A549 (cell line): ENCODE results near the gene GBF1. TPM values are rescaled to one million over a fixed set of nuclear protein-coding genes. Genes with fewer than 3 reads are reported as not detected.

Experiments used
- ATAC-seq, 2 experiments: fragments of 200-7000 bp in 1 of 2; fragments of >200 bp in 1 of 2; cut with Nextera tagmentation in 1 of 2; cut with Tn5 transposase in 1 of 2; 3 replicates each; pipeline versions ENCODE4 v1.8.0 to v1.9.1; 2018 to 2020; ENCODE audit warnings: mild to moderate bottlenecking in 1 of 2, moderate library complexity in 1 of 2
- CTCF ChIA-PET: fragments of 300-600 bp; sonication (Branson Sonifier 250); formaldehyde crosslinking; extraction: SDS; loops from one replicate; lab custom pipeline; 2021; ENCODE audit warnings: antibody characterized with exemption, inconsistent platforms; lab: Yijun Ruan, JAX
- POLR2A ChIA-PET: fragments of 350-600 bp; formaldehyde crosslinking; extraction: SDS; loops from one replicate; lab custom pipeline; 2021; ENCODE audit warnings: antibody characterized with exemption, inconsistent platforms; lab: Yijun Ruan, JAX
- DNase-seq, 2 experiments: peaks; one replicate each; pipeline versions ENCODE4 v3.0.0 to v3.0.0-alpha.2; 2011 to 2016; ENCODE audit warnings: low read depth in 1 of 2, low spot score in 1 of 2
- FAIRE-seq: peaks from 2 replicates; lab custom pipeline; 2011; peaks lifted over from hg19 to GRCh38; lab: Jason Lieb, UNC
- H3K27ac ChIP-seq, 2 experiments: fragments of >200 bp; sonication (Bioruptor Twin); formaldehyde crosslinking; 3 replicates each; pipeline ENCODE4 v1.5.1; 2016 to 2017
- H3K4me1 ChIP-seq: fragments of >200 bp; sonication (Bioruptor Twin); formaldehyde crosslinking; 3 replicates; pipeline ENCODE4 v1.6.1; 2016
- H3K4me2 ChIP-seq: fragments of >200 bp; sonication (Bioruptor Twin); formaldehyde crosslinking; 3 replicates; pipeline ENCODE4 v1.6.1; 2016
- H3K4me3 ChIP-seq: fragments of >200 bp; sonication (Bioruptor Twin); formaldehyde crosslinking; 3 replicates; pipeline ENCODE4 v1.5.1; 2016
- H3K9me3 ChIP-seq: fragments of >200 bp; sonication (Bioruptor Twin); formaldehyde crosslinking; 3 replicates; pipeline ENCODE4 v1.6.1; 2016
- ATOH8 ChIP-seq: fragments of 250-450 bp; sonication (Bioruptor Pico); IDR thresholded peaks from 2 replicates; pipeline ENCODE4 v1.5.0; 2020; ENCODE audit warnings: low read depth, mild to moderate bottlenecking, moderate library complexity
- BCL3 ChIP-seq: fragments of >200 bp; sonication (Bioruptor Twin); formaldehyde crosslinking; IDR thresholded peaks from 3 replicates; pipeline ENCODE4 v1.6.1; 2016
- EHF ChIP-seq: fragments of 250-450 bp; sonication (Bioruptor Pico); IDR thresholded peaks from 2 replicates; pipeline ENCODE4 v1.5.0; 2020; ENCODE audit warnings: mild to moderate bottlenecking
- ELK1 ChIP-seq: fragments of 150-350 bp; IDR thresholded peaks from 2 replicates; pipeline ENCODE4 v1.6.1; 2014; ENCODE audit warnings: low read depth, mild to moderate bottlenecking, low read length
- FOSB ChIP-seq: fragments of 250-450 bp; sonication (Bioruptor Pico); IDR thresholded peaks from 2 replicates; pipeline ENCODE4 v1.5.0; 2020; ENCODE audit warnings: mild to moderate bottlenecking, moderate library complexity
- GATA3 ChIP-seq: IDR thresholded peaks from 2 replicates; pipeline ENCODE4 v1.6.1; 2012; ENCODE audit warnings: borderline replicate concordance
- HEYL ChIP-seq: fragments of 250-450 bp; sonication (Bioruptor Pico); IDR thresholded peaks from 2 replicates; pipeline ENCODE4 v1.8.0; 2021; ENCODE audit warnings: mild to moderate bottlenecking, moderate library complexity
- JUNB ChIP-seq: fragments of >200 bp; sonication (Bioruptor Twin); formaldehyde crosslinking; IDR thresholded peaks from 2 replicates; pipeline ENCODE4 v1.6.1; 2016
- MAZ ChIP-seq: fragments of 150-350 bp; IDR thresholded peaks from 2 replicates; pipeline ENCODE4 v1.6.1; 2014; ENCODE audit warnings: antibody characterized with exemption, low read depth, low read length, borderline replicate concordance
- PBX3 ChIP-seq: IDR thresholded peaks from 2 replicates; pipeline ENCODE4 v1.6.1; 2012
- POLR2A ChIP-seq: IDR thresholded peaks from 2 replicates; pipeline ENCODE4 v1.6.1; 2012; ENCODE audit warnings: mild to moderate bottlenecking, low read length
- RAD21 ChIP-seq, 2 experiments: fragments of >200 bp in 1 of 2; sonication (Bioruptor Twin) in 1 of 2; formaldehyde crosslinking in 1 of 2; IDR thresholded peaks in 1 of 2; conservative IDR thresholded peaks in 1 of 2; 2 replicates in 1 of 2; 3 replicates in 1 of 2; pipeline ENCODE4 v1.6.1; 2012 to 2018; ENCODE audit warnings: inconsistent platforms in 1 of 2
- REST ChIP-seq: fragments of 200-600 bp; sonication (generic); IDR thresholded peaks from 2 replicates; pipeline ENCODE4 v1.6.1; 2016; ENCODE audit warnings: antibody characterized with exemption, mild to moderate bottlenecking, moderate library complexity
- RNF2 ChIP-seq: fragments of 200-600 bp; sonication (generic); IDR thresholded peaks from 2 replicates; pipeline ENCODE4 v1.6.1; 2016; ENCODE audit warnings: low read depth, mild to moderate bottlenecking, antibody characterized with exemption, moderate library complexity, borderline replicate concordance
- TFCP2L1 ChIP-seq: fragments of 250-450 bp; sonication (Bioruptor Pico); IDR thresholded peaks from 2 replicates; pipeline ENCODE4 v1.5.0; 2021; ENCODE audit warnings: mild to moderate bottlenecking
- WGBS: methylation state at CpG from one replicate; pipeline ENCODE4 v1.1.6; 2017; ENCODE audit errors: missing lambda C conversion rate; 5-methylcytosine and 5-hydroxymethylcytosine counted together
- polyA plus RNA-seq, 4 experiments: library from polyadenylated mRNA; depleted of rRNA in 3 of 4; stranded (reverse); fragments of >200 nt; fragmentation: RNase III in 1 of 4; extraction: RNeasy Plus Mini Kit Qiagen cat#74134 plus additional on column Dnase treatment in 1 of 4; gene quantifications; 2 replicates in 3 of 4; 3 replicates in 1 of 4; pipeline ENCODE4 v1.2.3, GENCODE V29; 2011 to 2017

Gene GBF1
- polyA plus RNA-seq, 2 of the 4 experiments (the other 2 are of a cell fraction), result 20.4 to 21.3 TPM

- POLR2A ChIA-PET, result no interaction called here
- ATAC-seq (peak in 1 of 2 experiments; percentile 36; a peak in 2 of 6 replicates), DNase-seq (no peak), FAIRE-seq (no peak)
- Histone ChIP-seq H3K4me2 (no peak overlapping the region), H3K9me3 (no peaks in the 10 kb centered on the region), H3K4me1 (peaks cover 22% of the 10 kb centered on the region), H3K4me3 (no peak overlapping the region), H3K27ac (no peak overlapping the region)
- CTCF ChIA-PET, result interaction anchor here (1.0 to 4.0 kb wide), 3 partner anchors 26 to 81 kb away, joined by 3 to 22 read pairs (median 11); no protein-coding TSS in a partner anchor
- WGBS, result 91% methylated on average over 3 of the region's 3 CpGs
- TF ChIP-seq POLR2A, result no peak
These were observed 65.7 kb downstream of the GBF1 start for GRCh38 chr10:102311025-102311420.

- H3K27ac ChIP-seq, result no peak overlapping the region
- H3K9me3 ChIP-seq, result no peaks in the 10 kb centered on the region
- CTCF ChIA-PET, result interaction anchor here (0.6 to 4.0 kb wide), 11 partner anchors 9 to 613 kb away, joined by 3 to 22 read pairs (median 5); no protein-coding TSS in a partner anchor
- peak in 1 of 2 experiments; percentile 30; a peak in 1 of 6 replicates for ATAC-seq
- POLR2A ChIA-PET, result no interaction called here
- H3K4me2 ChIP-seq, result no peak overlapping the region
- 80% methylated on average over 1 of the region's 1 CpG for WGBS
- TF ChIP-seq POLR2A (no peak), GATA3 (no peak), TFCP2L1 (CRISPR knock-in tag) (no peak), RAD21 (conservative IDR thresholded peaks at IDR 0.05 in 1 of 2, IDR thresholded peaks at IDR 0.05 in 1 of 2) (no peak), JUNB (no peak), REST (no peak), RNF2 (no peak), MAZ (no peak), ELK1 (no peak), PBX3 (no peak), ATOH8 (no peak), FOSB (CRISPR knock-in tag) (no peak), HEYL (CRISPR knock-in tag) (no peak), BCL3 (no peak), EHF (CRISPR knock-in tag) (no peak)
- H3K4me1 ChIP-seq, result peaks cover 22% of the 10 kb centered on the region
- DNase-seq, result no peak
- FAIRE-seq, result no peak
- H3K4me3 ChIP-seq, result no peak overlapping the region
These were observed 67.4 kb downstream of the GBF1 start for GRCh38 chr10:102312683-102313082.
